Calu3 (cell line): ENCODE results near the gene EID3. TPM values are rescaled to one million over a fixed set of nuclear protein-coding genes. Genes with fewer than 3 reads are reported as not detected.

Experiments
- BruUV-seq: library from RNA; stranded (reverse); fragments of 400-500 nt; replicated peaks from 2 replicates; lab custom pipeline; 2021; lab: Mats Ljungman, UMichigan
- CTCF ChIA-PET: fragments of 300-600 bp; sonication (Branson Sonifier 250); formaldehyde crosslinking; loops from one replicate; lab custom pipeline; 2022; ENCODE audit warnings: antibody characterized with exemption; lab: Charles Lee
- DNase-seq: peaks from one replicate; pipeline ENCODE4 v3.0.0; 2022
- H3K27ac Mint-ChIP-seq: one replicate; pipeline ENCODE4 v1.8.0; 2022; ENCODE audit warnings: mixed read lengths; ENCODE audit not compliant: unreplicated experiment
- H3K27me3 Mint-ChIP-seq: one replicate; pipeline ENCODE4 v1.8.0; 2022; ENCODE audit warnings: mixed read lengths; ENCODE audit not compliant: unreplicated experiment
- H3K36me3 Mint-ChIP-seq: one replicate; pipeline ENCODE4 v1.8.0; 2022; ENCODE audit warnings: mild to moderate bottlenecking, moderate library complexity, mixed read lengths; ENCODE audit not compliant: insufficient read depth, unreplicated experiment
- H3K4me1 Mint-ChIP-seq: one replicate; pipeline ENCODE4 v1.8.0; 2022; ENCODE audit warnings: mild to moderate bottlenecking, low read depth, mixed read lengths; ENCODE audit not compliant: unreplicated experiment
- H3K4me3 Mint-ChIP-seq: one replicate; pipeline ENCODE4 v1.8.0; 2022; ENCODE audit warnings: mild to moderate bottlenecking, low read depth, moderate library complexity, mixed read lengths; ENCODE audit not compliant: unreplicated experiment
- H3K9me3 Mint-ChIP-seq: one replicate; pipeline ENCODE4 v1.8.0; 2022; ENCODE audit warnings: low read depth, mixed read lengths; ENCODE audit not compliant: unreplicated experiment
- CTCF ChIP-seq: fragments of 200-600 bp; IDR thresholded peaks from one replicate; pipeline ENCODE4 v1.8.0; 2022; ENCODE audit warnings: antibody characterized with exemption; ENCODE audit not compliant: unreplicated experiment
- intact Hi-C: fragments of 100-400 bp; cut with micrococcal nuclease; formaldehyde crosslinking; loops from one replicate; pipeline ENCODE4 v1.10.0; 2022; ENCODE audit not compliant: unreplicated experiment
- total RNA-seq: library from RNA; stranded (reverse); gene quantifications from 2 replicates; pipeline ENCODE4 v1.2.3, GENCODE V29; 2022

The EID3 gene
- total RNA-seq, 1 experiment from 2014 or later, result 5.5 TPM

GRCh38 chr12:104295954-104296353 is 7.6 kb upstream of the EID3 start:
- H3K36me3 Mint-ChIP-seq, result peaks cover 93% of the 10 kb centered on the region
- peaks cover 76% of the 10 kb centered on the region for H3K4me1 Mint-ChIP-seq
- H3K9me3 Mint-ChIP-seq, result no peaks in the 10 kb centered on the region
- no peak for DNase-seq
- TF ChIP-seq CTCF, result no peak
- CTCF ChIA-PET, result interaction anchor here (0.6 to 1.5 kb wide), 6 partner anchors 8 to 136 kb away, joined by 3 to 5 read pairs (median 3); no protein-coding TSS in a partner anchor
- no TSS peak for BruUV-seq
- intact Hi-C loops, result no loop called here
- no peaks in the 10 kb centered on the region for H3K27me3 Mint-ChIP-seq
- peak overlapping the region; percentile 48 for H3K4me3 Mint-ChIP-seq
- peak overlapping the region; percentile 42 for H3K27ac Mint-ChIP-seq

GRCh38 chr12:104296718-104297117 is 6.8 kb upstream of the EID3 start:
- DNase-seq, result no peak
- Mint-ChIP-seq H3K4me1 (peaks cover 76% of the 10 kb centered on the region), H3K9me3 (no peaks in the 10 kb centered on the region), H3K27ac (peak overlapping the region; percentile 17), H3K4me3 (no peak overlapping the region), H3K27me3 (no peaks in the 10 kb centered on the region), H3K36me3 (peaks cover 93% of the 10 kb centered on the region)
- TF ChIP-seq CTCF, result no peak
- BruUV-seq, result no TSS peak
- intact Hi-C loops, result no loop called here
- CTCF ChIA-PET, result interaction anchor here (0.6 kb wide), 1 partner anchor 136 kb away, joined by 3 read pairs; no protein-coding TSS in a partner anchor

- no TSS peak for BruUV-seq
- Mint-ChIP-seq H3K27me3 (no peaks in the 10 kb centered on the region), H3K36me3 (peaks cover 91% of the 10 kb centered on the region), H3K4me1 (peaks cover 68% of the 10 kb centered on the region), H3K4me3 (no peak overlapping the region), H3K27ac (no peak overlapping the region), H3K9me3 (no peaks in the 10 kb centered on the region)
- TF ChIP-seq CTCF, result no peak
- intact Hi-C loops, result no loop called here
- DNase-seq, result no peak
- CTCF ChIA-PET, result no interaction called here
Observed at GRCh38 chr12:104297477-104298113, 5.9 kb upstream of the EID3 start.

- intact Hi-C loops, result no loop called here
- no peak for TF ChIP-seq CTCF
- CTCF ChIA-PET, result interaction anchor here (0.7 to 1.6 kb wide), 3 partner anchors 9 to 105 kb away, joined by 3 to 11 read pairs (median 6); no protein-coding TSS in a partner anchor
- H3K36me3 Mint-ChIP-seq, result peaks cover 91% of the 10 kb centered on the region
- no peak overlapping the region for H3K4me3 Mint-ChIP-seq
- no peaks in the 10 kb centered on the region for H3K27me3 Mint-ChIP-seq
- peak overlapping the region; percentile 7 for H3K27ac Mint-ChIP-seq
- no TSS peak for BruUV-seq
- H3K9me3 Mint-ChIP-seq, result no peaks in the 10 kb centered on the region
- peaks cover 47% of the 10 kb centered on the region for H3K4me1 Mint-ChIP-seq
- DNase-seq, result no peak
Observed at GRCh38 chr12:104299842-104300481, 3.6 kb upstream of the EID3 start.
